SH-SY5Y (cell line): ENCODE data around the gene KRTAP20-2.

ENCODE experiments used
- GATA2 ChIP-seq: IDR thresholded peaks from 2 replicates; pipeline ENCODE4 v1.6.1; 2011; ENCODE audit warnings: mild to moderate bottlenecking, low read depth, low read length
- GATA3 ChIP-seq: IDR thresholded peaks from 2 replicates; pipeline ENCODE4 v1.6.1; 2011; ENCODE audit warnings: low read depth, mild to moderate bottlenecking, low read length, moderate library complexity

DNA sequence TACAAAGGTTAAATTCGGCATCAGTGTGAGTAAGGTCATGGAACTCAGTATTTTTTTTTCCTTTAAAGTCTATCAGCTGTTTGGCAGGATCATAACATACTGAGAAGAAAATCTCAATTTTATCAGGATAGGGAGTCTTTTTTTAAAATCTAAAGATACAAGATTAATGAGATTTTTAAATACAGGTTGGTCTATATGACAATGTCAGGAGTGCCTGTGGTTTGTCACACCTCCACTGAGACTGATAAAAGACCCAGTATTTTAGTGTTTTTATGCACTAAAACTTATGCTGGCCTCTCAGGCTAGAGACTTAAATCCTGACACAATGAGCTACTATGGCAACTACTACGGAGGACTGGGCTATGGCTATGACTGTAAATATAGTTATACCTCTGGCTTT is 7.6 kb downstream of the KRTAP20-2 start, which contains the start of gene KRTAP20-3:
- no peak for TF ChIP-seq GATA2
- no peak for TF ChIP-seq GATA3
